T-helper 22 cell (primary cell): ENCODE results near the gene CDYL.

Source experiments
- DNase-seq: peaks from one replicate; pipeline ENCODE4 v3.0.0-alpha.2; 2020; ENCODE audit warnings: low read depth

The CDYL gene

DNA sequence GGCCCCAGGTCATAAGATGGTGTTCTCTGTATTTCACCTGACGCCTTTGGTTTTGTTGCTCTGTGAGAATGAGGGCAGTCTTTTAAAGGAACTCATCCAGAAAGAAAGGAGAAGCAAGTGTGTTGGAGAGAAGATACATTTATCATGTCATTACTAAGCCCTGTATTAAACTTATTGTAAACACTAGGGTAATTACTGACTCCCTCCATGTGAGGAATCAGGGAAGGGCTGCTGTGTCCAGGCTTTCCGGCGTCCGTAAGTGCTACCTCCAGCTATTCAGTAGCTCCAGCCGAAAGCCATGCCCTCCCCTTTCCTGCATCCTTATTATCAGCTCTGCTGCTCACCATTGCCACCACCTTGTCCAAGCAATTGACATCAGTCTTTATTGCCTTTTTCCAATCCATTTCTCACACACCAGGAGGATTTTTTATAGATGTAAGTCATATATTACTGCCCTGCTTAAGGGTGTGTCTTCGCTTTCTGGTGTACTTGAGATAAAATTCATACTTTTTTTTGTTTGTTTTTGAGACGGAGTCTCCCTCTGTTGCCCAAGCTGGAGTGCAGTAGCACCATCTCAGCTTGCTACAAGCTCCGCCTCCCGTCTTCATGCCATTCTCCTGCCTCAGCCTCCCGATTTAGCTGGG lies 133.0 kb downstream of the CDYL start:
- DNase-seq: no peak

DNA sequence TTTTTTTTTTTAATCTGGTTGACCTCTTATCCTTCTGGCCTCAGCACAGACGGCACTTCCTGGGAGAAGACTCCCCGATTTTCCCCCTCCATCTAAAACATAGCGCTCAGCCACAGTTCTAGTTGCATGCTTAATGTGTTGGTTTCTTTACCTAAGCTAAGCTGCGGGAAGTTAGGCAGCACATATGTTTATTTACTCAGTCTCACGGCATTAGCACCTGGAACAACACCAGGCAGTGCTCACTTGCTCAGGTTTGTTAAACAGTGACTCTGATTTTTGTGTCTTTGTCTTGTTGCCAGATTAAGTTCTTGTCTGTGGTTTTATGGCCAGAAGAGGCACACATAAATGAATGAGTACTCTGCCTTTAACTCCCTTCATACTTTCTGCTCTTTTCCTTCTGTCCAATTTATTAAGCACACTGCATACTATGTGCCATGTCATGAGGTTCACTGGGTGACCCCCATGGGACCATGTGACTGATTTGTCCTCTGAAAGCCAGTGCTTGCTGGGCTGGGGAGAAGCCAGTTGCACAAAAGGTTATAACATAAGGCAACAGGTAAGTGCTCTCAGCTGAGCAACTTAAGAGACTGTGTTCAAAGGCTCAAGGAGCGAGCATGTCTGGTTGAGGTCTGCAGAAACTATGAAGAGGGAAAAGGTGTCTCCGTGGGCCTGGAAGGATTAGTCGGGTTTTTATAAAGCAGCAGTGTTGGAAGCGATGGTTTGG lies 134.0 kb downstream of the CDYL start:
- DNase-seq: no peak

DNA sequence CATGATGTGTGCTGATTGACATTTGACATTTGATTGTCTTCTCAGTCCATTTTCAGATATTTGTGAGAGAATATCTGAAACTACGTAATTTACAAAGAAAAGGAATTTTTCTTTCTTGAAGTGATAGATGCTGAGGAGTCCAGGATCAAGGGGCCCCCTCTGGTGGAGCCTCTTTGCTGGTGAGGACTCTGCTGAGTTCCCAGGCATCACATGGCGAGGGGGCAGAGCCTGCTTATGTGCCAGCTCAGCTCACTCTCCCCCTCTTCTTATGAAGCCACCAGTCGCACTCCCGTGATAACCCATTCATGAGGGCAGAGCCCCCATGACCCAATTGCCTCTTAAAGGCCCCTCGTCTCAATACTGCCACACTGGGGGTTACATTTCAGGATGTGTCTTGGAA lies 136.4 kb downstream of the CDYL start:
- DNase-seq: no peak

DNA sequence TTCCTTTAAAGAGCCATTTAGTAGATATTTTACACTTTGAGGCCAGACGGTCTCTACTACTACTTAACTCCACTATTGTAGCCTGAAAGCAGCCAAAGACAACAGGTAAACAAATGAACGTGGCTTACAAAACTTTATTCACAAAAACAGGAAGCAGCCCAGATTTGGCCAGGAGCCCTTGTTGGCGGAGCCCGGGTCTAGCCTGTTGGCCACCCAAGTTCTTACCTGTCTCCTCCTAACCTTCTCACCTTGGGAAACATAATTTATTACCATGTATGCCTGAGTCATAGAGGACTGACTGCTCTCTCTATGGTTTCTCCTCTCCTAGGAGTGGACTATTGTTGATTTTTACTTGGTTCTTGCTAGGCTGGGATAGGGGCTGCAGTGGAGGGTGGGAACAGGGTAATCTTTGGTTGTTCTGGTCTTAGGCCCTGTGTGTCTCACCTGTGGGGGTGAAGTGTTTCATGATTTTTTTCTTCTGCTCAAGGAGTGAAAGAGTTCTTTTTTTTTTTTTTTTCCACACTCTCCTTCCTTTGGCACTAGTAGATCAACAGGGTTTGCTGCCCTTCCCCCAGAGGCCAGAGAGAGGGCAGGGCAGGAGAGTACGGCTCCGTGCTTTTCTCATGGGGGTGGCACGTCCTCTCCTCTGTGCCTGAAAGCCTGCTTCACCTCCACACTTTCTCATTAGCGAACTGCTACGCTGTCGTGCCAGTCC lies 137.7 kb downstream of the CDYL start:
- no peak for DNase-seq

DNA sequence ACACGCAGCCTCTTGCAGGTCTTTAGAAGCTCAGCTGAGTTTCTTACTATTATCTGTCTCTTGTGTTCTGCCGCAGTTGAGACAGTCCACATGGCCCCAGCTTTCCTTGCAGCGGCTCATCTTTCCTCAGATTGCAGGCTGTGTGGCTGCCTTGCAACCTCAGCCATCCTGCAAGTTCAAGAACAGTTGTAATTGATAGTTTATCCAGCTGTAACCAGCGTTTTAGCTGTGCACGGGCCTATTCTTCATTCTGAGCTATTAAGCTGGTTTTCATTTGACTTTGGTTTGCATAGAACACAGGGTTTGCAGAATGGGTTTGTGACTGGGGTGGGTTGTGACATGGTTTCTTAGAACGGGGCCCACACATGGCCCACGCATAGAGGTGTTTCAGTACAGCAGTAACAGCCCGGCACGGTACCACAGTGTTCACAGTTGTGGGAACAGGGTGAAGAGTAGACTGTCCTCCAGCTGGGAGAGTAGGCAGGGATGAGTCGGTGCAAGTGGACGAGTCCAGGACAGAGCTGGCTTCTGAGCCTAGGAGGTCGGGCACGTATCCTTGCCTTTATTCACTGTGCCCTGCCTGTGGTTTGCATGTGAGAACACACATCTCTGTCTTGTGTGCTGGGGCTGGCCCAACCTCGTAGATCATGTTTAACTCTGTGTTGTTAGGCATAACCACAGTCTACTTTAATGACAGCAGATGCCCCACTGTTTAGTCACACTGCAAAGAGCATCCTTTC lies 138.4 kb downstream of the CDYL start:
- DNase-seq: no peak

DNA sequence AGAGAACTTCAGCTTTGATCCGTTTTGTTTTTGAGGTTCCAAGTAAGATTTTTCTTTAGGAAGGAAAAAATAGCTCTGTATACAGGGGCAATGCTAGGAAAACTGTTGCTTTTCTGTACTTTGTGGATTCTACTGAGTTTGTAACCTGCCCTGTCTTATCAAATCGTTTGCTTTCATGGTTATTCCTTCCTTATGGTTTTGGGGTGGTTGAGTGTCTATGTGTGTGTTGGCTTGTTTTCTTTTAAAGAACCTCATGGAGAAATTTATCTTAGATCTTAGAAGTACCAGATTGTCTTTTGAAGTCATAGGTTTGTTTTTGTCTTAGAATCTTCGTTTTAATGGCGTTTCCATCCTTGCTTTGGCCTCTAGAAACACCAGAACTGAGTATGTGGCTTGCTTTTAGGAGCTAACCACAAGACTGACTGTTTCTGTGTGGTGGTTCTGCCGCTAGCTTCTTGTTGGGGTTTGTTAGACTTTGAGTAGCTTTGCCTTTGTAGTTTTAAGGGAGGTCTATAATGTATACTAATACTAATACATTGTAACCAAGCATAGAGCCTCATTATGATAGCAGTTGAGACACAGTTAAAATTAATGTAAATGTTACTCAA lies 140.9 kb downstream of the CDYL start:
- DNase-seq: no peak

DNA sequence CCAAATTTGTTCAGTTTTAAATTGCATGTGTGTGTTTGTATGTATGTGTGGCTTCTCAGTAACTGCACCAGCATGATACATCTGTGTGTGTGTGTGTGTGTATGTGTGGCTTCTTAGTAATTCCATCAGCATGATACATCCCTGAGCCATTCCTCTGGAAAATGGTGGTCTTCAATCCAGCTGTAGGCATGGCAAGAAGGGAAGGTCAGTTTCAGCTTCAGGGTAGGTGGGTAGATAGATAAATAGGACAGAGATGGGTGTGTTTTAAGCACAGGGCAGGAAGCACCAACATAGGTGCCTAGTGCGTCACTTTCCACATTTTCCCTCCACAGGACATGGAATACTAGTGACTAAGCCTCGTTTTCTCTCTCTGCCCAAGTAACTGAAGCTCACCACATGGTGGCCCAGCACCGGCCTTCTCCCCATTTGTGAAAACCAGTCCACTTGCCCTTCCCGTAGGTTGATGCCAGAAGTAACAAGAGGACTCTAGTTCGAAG lies 144.8 kb downstream of the CDYL start:
- no peak for DNase-seq

DNA sequence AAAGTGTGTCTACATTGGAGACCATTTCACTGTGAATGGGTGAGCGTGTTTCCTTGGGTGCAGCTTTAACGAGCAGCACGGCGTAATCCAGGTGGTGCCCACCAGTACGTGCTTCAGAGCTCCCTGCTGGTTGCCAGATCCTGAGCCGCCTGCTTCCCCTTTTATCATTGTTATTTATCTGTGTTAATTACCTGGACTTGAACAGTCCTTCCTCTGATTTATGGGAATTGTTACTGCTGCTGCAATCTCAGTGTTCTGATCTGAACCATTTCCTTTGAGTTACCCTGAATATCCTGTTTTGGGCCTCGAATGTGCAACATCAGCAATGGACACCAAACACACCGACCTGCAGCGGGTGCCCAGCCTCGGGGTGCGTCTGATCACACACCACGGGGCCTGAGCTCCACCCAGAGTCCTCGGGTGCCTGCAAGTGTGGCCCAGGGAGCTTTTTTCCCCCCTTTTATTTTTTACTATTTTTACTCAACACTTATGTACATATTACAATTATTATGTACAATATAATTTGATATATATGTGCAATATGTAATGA lies 146.4 kb downstream of the CDYL start:
- no peak for DNase-seq

DNA sequence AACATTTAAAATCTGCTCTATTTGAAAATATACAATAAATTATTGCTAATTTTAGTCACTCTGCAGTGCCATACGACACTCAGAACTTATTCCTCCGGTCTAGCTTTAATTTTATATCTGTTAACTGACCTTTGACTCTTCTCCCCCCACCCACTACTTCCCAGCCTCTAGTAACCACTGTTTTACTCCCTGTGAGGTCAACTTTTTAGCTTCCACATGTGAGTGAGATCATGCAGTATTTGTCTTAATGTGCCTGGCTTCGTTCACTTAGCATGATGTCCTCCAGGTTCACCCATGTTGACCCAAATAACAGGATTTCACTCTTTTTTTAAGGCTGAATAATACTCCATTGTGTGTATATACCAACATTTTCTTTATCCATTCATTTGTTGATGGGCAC lies 146.9 kb downstream of the CDYL start:
- no peak for DNase-seq

DNA sequence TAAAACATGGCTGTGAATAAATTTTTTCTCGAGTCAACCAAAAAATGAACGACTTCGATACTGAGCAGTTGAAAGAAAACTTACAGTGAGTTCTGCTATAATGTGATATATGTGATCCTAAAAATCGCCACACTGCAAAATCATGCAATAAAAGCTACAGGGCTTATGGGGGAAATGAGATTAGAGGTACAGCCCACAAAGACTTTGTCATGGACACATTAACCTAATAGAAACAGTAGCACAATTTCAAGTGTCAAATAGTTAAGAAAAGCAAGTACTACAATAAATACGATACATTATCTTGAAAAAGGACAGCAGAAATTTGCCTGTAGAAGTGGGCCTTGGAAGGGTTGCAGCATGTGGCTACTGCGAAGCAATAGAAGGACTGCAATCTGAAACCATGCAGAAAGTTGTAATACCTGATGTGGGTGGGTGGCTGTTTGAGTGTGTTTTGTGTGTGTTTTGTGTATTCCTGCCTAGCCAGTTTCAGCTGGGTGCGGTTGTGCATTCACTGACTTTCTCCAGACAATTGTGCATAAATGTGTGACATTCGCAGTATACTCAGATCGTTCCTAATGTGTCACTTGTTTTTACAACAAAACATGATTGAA lies 148.6 kb downstream of the CDYL start:
- no peak for DNase-seq

DNA sequence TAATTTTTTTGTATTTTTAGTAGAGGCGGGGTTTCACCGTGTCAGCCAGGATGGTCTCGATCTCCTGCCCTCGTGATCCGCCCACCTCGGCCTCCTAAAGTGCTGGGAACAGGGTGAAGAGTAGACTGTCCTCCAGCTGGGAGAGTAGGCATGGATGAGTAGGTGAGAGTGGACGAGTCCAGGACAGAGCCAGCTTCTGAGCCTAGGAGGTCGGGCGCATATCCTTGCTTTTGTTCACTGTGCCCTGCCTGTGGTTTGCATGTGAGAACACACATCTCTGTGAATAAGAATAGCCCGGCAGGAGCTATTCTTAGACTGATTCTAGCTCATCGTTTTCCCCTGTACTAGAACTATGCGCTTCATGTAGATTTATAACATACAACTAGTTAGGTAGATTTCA lies 149.4 kb downstream of the CDYL start:
- DNase-seq: no peak

DNA sequence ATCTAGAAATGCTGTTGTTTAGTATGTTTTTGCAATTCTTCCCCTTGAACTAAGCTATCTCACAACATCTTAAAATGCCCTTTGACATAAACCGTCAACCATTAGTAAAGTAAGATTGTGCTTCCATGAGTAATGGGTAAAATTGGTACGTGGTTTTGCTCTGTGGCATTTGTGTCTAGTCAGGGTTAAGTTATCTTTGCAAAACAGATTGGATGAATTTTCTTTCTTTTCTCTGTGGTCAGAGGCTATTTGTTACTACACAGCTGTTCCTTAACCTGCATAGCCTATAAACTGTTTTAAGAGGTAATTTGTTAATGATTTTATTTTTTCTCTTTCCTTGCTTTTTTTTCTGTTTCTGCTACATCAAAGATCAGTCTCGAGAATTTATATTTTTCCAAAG lies 152.2 kb downstream of the CDYL start:
- no peak for DNase-seq

DNA sequence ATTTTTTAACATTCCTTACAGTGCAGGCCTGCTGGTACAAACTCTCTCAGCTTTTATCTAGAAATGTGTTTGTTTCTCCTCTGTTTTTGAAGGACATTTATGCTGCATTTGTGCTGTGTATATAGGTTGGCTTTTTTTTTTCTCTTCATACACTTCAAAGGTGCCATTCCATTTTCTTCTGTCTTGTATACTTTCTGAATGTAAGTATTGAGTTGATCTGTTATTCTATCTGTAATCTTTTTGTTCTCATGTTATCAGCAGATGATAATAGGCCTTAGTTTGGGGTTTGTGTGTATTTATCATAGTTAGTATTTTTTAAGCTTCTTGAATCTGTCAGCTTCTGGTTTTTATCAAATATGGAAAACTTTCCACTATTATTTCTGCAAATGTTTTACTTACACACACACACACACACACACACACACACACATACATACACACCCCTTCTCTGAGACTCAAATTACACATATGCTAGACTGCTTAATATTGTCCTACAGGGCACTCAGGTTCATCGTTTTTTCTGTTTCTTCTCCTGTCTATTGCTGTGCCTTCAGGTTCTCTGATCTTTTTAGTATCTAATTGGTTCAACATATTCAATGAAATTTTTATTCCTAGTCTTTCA lies 153.0 kb downstream of the CDYL start:
- DNase-seq: no peak

DNA sequence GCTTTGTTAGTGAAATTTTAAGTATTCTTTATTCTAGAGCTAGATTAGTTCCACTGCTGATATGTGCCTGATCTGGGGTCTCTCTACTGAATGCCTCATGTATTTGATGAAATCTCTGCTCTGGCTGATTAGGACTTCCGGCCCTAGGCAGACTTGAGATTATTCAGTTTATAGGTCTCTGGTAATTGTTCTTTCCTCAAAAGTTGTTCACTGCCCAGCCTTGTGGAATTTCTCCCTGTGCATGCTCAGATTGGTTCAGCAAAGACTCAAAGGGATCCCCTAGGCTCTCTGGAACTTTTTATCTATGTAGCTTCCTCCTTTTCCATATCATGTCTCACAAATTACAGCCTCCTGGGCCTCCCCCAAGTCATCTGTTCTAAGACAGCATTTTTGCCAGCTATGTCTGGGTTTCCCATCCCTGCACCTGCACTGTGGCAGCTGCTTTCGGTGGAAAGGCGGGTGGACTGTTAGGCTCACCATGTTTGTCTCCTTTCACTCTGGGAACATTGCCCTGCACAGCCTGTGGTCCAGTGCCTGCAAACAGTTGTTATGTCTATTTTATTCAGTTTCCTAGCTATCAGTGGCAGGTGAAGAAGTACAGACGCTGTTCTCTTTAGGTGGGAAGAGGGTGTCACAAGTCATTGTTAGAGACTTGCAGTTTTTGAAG lies 154.0 kb downstream of the CDYL start:
- DNase-seq: no peak

DNA sequence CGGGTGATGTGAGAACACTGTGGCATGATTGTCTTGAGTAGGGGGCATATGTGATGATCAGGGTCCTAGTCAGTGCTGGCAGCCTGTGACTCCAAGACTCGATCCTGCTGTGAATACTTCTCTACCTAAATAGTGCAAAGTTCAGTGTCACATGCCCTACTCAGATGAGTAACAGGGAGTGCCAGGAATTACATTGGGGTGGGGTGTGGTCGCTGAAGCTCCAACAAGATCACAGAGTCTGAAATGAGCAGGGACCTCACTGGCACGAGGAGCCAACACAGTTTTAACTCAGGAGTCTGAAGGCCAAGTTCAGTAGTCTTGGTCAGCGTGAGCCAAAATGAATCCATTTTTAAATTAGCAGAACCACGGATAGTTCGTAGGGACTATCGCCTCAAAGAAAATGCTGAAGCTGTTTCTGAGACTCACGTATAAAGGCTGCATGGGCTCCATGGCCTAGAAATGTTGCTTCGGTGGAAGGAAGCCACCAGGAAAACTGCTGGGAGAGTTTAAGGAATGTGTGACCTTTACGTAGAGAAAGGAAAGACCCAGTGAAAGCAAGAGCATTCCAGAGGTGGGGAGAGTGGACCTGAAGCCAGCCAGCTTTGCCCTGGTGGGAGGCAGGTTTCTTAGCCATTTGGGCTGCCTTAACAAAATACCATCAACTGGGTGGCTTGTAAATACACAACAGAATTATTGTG lies 155.5 kb downstream of the CDYL start:
- no peak for DNase-seq

DNA sequence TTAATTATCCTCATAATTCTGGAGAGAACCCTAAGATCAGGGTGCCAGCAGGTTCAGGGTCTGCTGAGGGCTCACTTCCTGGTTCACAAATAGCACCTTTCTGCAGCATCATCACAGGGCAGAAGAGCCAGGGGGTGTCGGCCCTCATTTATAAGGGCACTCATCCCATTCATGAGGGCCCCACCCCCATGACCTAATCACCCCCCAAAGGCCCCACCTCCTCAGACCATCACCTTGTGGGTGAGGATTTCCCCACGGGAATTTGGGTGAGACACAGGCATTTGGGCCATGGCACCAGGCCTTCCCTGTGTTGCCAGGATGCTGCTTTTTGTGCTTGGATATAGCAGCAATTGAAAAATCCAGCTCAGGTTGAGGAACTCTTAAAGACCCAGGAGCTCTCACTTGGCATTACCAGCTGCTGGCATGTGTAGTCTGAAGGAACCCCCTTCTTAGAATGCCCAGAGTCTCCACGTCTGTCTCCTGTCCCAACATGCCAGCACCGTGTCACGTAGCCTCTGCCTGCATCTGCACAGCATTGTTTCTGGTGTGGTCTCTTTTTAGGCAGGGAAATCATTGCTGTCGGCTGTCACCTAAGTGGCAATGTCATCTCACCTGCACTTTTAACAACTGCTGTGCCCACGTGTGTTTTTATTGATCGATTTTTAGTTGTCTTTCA lies 156.2 kb downstream of the CDYL start:
- no peak for DNase-seq

DNA sequence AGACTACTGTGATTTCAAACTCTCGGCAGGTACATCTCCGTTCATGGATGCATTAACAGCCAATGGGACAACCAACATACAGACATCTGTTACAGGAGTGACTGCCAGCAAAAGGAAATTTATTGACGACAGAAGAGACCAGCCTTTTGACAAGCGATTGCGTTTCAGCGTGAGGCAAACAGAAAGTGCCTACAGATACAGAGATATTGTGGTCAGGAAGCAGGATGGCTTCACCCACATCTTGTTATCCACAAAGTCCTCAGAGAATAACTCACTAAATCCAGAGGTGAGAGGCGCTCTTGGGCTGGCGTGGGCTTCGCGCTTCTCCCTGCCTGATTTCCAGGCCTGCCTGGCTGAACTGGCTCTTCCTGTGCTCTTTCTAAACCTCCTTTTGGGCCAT lies 159.3 kb downstream of the CDYL start:
- DNase-seq: no peak

DNA sequence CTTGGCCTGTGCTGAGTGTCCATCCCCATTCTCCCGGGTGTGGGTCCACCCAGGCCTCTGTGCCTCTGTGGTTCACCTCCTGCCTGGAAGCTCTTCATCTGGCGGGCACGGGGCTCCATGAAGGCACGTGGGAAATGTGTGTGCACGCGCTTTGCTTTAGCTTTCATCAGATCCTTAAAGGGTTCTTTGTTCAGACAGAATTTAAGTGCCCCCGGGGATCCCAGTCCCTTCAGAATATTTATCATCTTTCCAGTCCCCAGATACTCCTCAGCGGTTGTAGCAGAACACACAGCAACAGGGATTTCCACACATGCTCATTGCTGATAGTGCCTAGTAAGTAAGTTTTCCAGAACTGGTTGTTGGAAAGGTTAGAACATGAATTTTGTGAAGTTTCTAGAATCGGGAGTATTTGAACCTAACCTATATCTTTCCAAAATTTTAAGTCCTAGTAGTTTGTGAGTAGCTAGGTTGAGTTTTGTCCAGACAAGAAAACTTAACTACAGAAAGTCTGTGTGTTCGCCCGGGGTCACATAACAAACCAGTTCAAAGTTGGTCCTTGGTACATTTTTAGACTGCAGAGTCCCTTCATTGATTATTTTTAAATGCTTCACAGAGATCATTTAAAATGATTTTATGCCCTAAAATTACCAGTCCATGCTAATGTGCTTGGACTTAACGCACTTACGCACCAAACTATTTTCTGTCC lies 159.9 kb downstream of the CDYL start:
- no peak for DNase-seq

DNA sequence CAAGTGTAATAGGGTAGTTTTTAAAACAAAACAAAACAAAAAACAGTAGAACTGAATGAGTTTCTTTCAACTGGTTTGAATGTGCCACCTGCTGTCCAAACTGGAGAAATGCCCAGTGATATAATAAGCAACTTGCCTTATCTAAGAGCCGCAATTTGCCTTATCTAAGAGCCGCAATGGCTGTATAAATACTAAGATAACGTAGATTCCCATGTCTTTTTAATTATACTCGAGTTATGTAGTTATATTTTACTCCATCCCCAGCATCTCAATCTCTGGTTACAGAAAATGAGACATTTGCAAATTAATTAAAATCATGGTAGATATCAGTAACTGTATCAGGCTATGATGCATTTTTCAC lies 160.5 kb downstream of the CDYL start:
- no peak for DNase-seq
